GM18858 (cell line): ENCODE measurements around the gene UBE2H.
"Not testable (repeated sequence)": the region's sequence is repeated elsewhere in the genome, so short reads cannot be mapped to it uniquely, and the experiment has no call there.

Source experiments
- ATAC-seq: cut with Tn5 transposase; IDR thresholded peaks from one replicate; pipeline ENCODE4 v1.9.1; 2021; ENCODE audit not compliant: unreplicated experiment

UBE2H gene

DNA sequence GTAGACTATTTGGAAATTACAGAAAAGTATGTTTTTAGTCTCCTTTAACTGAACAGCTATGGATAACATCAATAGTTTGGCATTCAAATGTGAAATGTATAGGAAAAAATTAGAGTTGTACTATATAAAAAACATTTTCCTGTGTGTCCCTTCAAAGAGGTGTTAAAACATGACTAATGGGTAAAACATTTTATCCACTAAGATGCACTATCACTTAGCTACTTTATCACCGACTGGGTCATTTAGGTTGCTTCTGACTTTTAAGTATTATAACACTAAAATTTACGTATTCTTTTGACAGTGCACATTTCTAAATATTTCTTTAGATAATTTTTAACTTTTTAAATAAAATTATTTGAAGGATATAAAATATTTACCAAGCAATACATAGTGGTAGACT lies 77.6 kb downstream of the UBE2H start:
- no peak for ATAC-seq

DNA sequence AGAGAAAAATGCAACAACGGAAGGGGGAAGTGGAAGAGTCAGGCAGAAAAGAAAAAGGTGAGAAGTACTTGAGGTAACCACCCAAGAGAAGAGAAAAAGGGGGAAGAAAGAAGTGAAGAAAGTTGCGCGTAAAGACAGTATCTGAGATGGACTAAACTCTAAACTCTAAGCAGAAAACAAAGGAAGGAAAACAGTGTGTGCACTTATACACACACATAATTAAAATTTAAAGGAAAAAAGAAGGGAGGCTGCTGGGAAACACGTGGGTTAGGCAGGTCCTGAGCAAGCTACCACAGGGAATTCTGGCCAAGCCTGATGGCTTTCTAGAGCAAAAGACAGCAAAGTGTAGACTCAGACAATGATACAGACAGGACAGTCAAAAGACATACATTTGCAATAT lies 78.0 kb downstream of the UBE2H start:
- ATAC-seq, result no peak

DNA sequence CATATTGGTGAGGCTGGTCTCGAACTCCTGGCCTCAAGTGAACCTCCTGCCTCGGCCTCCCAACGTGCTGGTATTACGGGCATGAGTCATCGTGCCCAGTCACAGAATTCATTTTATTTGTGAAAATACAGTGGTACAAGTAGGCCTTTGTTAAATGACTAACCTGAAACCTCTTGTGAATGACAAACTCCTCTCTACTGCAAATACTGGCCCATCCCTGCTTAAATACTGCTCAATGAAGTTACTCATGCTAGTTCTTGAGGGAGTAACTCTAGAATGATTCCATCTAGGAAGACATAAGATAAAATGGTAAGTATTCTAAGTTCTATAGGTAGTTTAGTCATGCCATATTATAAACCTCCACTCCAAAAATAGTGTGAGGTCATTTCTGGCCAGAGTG lies 80.7 kb downstream of the UBE2H start:
- no peak for ATAC-seq

DNA sequence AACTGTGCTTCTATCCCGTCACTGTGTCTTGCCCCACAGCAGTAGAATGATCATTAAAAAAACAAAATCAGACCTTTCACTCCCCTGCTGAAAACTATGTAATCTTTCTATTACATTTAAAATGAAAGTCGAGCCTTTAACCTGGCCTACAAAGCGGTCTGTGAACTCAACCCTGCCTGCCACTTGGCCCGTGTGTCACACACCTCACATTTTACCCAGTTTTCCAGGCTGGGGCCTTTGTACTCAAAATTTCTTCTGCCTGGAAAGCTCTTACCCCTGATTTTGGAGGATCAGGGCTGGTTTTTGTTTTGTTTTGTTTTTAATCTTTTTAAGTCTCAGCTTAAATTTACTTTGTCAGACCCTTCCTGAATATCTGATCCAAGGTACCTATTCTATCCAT lies 82.1 kb downstream of the UBE2H start:
- ATAC-seq, result no peak

DNA sequence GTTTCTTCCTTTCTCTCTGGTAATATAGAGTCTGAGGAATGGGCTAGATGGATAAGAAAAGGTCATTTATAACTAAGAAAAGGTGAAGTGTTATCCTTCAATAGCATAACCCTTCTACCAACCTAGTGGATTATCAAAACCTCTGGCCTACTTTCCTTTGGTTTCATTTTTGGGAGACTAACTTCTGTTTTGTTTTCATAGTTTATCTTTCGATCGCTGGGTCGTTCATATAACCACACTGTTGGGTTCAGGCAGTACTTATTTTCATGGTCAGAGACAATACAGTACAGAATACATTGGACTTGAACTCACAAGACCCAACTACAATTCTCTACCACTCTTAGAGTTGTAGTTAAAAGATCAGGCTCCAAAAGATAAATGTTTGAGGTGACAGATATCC lies 86.5 kb downstream of the UBE2H start:
- no peak for ATAC-seq

DNA sequence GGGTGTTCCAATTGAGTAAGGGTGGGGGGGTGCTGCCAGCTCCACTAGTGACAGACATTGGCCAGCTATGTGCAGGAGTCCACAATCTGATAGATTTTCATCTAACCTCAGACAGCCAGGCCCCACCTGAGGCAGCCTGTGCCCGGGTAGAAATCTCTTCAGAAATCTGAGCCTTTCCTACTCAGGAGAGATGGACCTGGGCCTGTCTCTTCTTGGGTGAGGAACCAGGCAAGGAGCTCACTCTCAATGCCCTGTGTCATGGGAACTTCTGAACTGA lies 86.9 kb downstream of the UBE2H start:
- no peak for ATAC-seq

DNA sequence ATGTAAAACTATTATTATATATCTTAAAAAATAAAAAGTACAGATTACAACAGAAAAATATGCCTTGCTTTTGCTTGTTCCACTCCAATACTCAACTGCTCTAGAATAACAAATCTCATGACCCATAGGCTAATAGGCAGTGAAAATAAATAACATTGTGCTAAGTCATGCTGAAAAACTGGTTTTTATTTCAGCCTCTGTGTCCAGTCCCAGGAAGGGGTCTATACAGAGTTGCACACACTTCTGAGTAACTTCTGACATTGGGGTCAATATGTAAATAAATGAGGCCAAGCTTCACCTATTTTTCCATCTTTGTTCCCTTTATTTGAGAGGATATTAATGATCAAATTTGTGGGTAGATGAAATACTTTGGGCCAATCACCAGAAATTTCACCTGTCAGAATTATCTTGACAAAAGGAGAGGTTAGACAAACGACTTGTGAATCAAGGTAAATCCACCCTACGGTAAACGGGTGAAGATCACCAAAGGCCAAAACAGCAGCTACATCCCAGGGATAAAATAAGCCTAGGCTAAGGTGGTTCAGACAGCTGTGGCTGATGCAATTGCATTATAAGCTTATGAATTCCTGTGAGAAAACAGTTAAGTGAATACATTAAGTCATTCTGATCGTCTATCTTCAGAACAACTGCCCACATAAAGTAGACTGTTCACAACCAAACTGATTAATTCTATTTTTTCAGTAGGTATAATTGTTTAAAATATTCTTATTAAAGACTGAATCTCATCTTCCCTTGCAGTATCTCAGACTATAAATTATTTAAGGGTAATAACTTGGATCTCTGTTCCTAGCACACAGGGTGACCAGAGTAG lies 87.5 kb downstream of the UBE2H start:
- no peak for ATAC-seq

DNA sequence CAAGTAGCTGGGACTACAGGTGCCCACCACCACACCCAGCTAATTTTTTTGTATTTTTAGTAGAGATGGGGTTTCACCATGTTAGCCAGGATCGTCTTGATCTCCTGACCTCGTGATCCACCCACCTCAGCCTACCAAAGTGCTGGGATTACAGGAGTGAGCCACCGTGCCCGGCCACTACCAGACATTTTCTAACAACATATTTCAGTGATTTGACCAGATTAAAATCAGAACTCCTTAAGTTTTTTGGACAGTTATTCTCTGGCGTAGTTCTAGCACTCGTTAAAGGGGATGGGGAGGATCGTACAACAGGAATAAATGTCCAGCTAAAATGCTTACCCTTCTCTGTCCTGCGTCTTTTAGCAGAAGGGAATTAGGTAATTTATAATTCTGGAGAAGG lies 88.1 kb downstream of the UBE2H start:
- not testable (repeated sequence) for ATAC-seq

DNA sequence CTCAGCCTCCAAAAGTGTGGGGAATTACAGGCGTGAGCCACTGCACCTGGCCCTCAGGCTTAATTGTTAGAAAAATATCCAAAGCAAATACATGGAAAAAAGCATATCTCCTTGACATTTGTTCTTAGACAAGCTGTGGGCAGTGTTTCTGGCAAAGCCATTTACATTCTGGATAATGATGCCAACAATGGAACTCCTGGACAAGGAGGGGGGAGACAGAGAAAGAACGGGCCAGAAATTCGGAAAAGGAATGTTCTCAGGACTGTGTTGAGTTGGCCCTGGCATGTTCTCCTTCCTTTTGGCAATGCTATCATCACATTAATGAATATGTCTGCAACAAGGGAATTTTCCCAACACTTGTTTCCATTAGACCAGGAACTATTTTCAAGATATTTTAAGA lies 88.7 kb downstream of the UBE2H start:
- no peak for ATAC-seq

DNA sequence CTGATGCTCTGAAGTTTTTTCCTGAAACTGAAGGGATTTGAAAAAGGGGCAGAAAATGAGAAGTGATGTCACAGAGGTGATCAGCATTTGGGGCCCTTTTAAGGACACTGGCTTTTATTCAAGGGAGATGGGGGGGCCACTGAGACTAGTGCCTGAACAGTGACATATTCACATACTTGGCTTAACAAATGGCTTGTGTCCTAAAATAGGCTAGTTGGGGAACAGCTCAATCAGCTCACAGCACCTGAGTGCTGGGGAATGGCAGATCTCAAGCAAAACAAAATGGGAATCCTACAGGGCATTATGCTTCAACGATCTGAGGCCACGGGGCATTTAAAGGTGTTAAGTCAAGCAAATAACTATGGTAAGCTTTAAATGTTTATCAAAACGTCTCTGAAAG lies 90.1 kb downstream of the UBE2H start:
- no peak for ATAC-seq

DNA sequence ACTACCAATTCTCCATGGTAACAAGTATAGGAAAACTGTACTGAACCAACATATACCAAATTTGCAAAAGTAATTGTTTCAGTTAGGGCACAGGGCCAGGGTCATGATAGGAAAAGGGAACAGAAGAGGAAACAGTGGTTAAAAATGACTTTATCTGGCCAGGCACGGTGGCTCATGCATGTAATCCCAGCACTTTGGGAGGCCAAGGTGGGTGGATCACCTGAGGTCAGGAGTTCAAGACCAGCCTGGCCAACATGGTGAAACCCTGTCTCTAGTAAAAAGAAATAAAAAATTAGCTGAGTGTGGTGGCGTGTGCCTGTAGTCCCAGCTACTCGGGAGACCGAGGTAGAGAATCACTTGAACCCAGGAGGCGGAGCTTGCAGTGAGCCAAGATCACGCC lies 92.0 kb downstream of the UBE2H start:
- not testable (repeated sequence) for ATAC-seq

DNA sequence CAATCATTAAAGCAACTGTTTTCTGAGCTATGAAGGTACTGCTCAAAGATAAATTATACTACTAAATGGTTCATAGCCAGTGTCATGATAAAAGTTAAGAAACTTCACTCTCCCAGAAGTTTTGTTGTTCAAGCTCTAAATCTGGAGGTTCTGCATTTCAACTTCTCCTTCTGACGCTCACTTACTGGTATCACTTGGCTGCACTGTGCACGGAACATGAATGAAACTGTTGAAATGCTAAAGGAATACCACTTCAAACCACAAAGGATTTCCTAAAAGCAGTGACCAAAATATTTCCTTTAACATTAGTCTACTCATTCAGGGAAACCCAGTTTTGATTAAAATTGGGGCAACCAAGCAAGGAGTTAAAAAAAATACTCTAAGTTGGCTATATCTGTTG lies 93.6 kb downstream of the UBE2H start:
- peak; percentile 40 for ATAC-seq

DNA sequence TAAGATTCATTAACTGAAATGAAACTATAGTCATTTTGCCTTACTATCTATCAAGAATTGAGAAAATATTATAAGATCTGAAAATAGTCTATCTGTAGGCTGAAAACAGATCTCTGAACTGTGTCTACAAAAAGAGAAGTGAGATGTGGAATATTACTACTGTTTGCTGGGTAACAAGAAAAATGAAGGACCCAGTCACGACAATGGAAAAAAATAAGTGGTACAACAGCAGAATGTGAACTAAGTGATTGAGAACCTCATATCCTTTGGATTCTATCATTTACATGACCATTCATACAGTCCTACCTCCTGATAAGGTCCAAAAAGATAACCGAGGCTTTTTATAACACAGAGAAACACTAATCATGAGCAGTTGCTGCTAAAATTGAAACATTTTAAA lies 94.3 kb downstream of the UBE2H start:
- no peak for ATAC-seq

DNA sequence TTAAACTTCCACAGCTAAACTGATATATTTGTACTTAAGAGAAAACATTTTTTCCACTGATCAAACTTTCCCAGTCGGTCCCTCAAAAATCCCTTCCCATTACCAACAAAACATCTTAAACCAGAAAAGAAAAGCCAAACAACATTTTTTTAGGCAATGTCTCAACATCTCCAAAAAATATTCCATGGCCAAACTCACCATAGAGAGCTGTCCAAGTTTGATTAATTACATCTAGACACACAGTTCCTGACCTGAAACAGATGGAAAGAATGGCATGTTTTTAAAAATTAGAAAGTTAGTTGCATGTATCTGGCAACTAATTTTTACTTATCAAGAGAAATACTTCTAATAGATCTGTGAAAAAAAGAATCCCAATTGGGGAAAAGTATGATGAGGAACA lies 95.4 kb downstream of the UBE2H start:
- ATAC-seq, result no peak

DNA sequence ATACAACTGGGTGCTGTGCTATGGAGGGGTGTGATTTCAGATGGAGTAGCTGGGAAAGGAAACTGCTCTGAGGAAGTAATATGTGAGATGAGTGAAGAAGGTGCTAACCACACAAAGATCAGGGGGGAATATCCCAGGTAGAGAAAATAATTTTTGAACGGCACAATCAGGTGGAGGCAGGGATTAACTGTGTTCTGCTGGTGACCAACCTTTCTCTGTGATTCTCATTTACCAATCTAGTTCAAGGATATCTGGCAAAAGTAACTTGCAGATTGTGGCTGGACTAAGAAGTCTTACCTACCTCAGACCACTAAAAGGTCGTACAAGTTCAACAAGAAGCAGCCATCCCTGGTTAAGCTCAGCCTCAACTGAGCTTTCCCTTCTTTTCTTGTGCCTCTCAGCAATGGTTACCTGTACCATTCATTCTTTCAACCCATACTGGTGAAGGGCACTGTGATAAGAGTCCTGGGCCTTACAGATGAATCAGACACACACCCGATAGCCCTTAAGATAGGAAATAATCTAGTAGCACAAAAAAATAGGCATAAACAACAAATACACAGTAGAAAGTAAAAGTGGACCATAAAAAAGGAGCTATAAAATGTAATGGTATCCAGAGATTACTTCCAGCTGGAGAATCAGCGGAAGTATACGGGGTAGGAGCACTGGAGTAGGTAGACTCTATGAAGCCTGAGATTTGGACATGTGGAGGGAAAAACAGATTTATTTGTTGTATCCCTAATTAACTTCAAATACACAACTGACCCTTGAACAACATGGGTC lies 96.6 kb downstream of the UBE2H start:
- no peak for ATAC-seq

DNA sequence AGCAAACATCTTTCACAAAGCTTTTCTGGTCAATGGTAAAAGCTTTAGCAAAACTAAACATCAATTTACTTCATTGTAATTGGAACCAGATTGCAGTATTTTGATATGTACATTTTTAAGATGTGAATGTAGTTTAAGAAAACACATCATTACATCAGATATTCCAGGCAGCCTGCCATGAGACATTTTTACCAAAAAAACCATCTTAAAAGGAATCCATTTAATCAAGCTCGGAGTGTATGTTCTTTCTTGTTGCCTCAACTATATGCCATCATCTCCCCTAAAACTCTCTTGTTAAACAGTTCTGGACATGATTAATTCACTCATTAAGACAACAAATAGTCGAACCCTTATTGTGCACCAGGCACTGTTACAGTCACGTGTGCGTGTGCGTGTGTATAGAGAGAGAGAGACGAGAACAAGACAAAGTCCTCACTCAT lies 97.5 kb downstream of the UBE2H start:
- no peak for ATAC-seq

DNA sequence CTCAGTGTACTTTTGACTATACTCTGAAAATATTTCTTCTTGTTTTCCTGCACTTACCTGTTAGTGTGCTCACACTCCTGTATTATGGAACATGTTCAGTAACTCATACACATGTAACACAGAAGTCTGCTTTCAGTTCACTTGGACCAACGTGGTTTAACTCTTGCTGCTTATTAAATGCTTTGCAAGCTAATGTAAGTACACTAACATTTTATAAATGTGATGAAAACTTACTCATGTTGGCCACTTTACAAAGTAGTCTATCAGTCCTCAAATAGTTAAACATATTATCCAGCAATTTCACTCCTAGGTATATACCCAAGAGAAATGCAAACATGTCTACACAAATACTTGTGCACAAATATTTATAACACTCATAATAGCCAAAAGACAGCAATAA lies 98.4 kb downstream of the UBE2H start:
- no peak for ATAC-seq

DNA sequence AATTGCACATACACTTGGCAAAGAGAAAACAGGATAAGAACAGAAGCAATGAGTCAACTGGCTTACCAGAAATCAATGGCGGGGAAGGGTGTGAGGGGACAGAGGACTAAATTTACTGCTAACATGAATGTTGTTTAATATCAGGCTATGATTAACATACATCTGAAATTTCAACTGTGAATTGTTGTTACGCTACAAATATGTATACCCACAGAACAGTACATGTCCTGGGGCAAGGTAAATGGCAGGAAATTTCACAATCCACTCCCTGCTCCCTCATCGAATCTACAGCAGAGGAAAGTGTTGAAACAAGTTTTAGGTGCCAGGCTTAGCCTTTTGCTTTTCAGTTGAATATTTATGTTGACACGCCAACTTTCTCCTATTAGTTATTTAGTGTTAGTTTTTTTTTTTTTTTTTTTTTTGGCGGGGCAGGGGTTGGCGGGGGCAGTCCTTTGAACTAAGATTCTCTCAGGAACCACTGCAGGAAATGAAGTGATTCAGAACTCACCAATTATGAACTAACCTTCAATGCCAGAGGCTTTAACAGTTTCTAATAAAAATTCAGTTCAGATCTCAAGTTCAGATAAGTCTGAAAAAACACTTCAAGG lies 99.0 kb downstream of the UBE2H start:
- no peak for ATAC-seq

DNA sequence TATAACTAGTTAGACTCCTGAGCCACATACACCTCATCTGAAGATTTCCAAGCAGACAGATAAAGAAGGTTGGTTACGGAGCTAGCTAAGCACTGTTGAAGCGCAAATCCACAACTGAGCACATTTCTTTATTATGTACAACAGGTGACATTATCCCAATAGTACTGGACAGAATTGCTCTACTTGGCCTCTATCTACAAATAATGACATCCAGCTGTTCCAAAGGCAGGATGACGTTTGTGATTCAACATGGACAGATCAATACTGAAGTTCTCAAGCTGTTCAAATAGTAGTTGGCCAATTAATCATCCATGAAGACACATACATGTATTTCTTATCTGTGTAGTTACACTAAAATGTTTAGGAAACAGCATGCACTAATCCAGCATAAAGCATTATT lies 101.0 kb downstream of the UBE2H start:
- ATAC-seq, result no peak

DNA sequence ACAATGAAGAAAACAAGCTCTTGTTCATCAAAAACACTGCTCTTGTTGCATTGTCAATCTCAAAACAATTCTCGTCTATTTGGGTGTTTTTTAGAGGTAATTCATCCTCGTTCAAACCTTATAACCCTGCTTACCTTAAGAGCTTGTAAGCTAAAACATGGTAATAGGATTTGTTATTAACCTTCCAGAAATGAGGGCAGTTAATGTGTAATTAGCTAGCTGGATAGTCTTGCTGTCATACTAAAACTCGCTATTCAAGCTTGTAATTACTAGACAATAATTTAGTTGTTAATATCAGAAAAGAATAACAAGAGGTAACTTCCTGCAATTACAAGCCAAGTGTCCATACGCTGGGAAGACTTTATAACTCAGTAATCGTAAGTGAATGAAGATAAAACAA lies 101.6 kb downstream of the UBE2H start:
- ATAC-seq, result no peak

DNA sequence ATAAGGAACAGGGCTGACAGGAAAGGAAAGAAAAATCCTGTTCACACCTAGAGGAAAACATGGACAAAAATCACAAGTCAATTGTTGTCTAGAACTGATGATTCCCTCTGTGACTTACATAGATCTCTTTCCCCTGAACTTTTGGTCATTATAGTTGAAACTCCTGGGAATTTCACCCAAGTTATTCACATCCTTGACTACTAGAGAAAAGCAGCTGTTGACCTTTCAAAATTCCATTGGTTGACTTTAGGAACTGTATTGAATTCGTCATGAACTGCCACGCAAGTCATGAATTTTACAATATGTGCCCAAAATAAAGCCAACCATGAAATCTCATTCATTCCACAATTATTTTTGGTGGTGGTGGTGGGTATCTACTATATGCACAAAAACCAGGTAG lies 104.3 kb downstream of the UBE2H start:
- no peak for ATAC-seq

DNA sequence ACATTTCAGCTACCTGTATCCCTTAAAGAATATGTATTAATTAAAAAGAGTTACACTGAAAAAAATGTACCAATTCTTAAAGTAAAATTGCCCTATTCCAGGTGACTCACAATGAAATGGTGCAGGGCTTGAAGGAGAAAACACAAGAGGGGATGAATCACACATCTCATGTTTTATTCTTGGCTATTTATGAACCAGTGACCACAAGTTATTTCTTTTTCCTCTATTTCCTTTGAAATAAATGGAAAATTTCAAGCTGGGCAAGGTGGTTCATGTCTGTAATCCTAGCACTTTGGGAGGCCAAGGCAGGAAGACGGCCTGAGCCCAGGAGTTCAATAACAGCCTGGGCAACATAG lies 106.8 kb downstream of the UBE2H start:
- no peak for ATAC-seq
